IMR-90 (cell line): ENCODE measurements around the gene KCNQ1. TPM values are rescaled to one million over a fixed set of nuclear protein-coding genes. Genes with fewer than 3 reads are reported as not detected.
"Not testable (repeated sequence)": the region's sequence is repeated elsewhere in the genome, so short reads cannot be mapped to it uniquely, and the experiment has no call there.

ENCODE experiments used
- ATAC-seq: fragments of 200-7000 bp; cut with Tn5 transposase; 2 replicates; pipeline ENCODE4 v1.9.1; 2020; ENCODE audit warnings: low read depth, mild to moderate bottlenecking, moderate library complexity
- BruUV-seq: library from RNA; stranded (reverse); fragments of 400-500 nt; replicated peaks from 2 replicates; lab custom pipeline; 2021; lab: Mats Ljungman, UMichigan
- CTCF ChIA-PET: fragments of 300-600 bp; formaldehyde crosslinking; extraction: SDS; loops from one replicate; lab custom pipeline; 2021; ENCODE audit warnings: antibody characterized with exemption; lab: Yijun Ruan, JAX
- POLR2A ChIA-PET: fragments of 300-600 bp; sonication (Branson Sonifier 250); formaldehyde crosslinking; loops from one replicate; lab custom pipeline; 2022; ENCODE audit warnings: antibody characterized with exemption; ENCODE audit not compliant: unreplicated experiment; lab: Charles Lee
- DNase-seq: peaks from one replicate; pipeline ENCODE4 v3.0.0; 2013
- H2AFZ ChIP-seq: replicated peaks from 2 replicates; pipeline ENCODE3; 2013; ENCODE audit warnings: low read length, mild to moderate bottlenecking; ENCODE audit not compliant: poor library complexity
- H2AK5ac ChIP-seq: 2 replicates; pipeline ENCODE4 v1.6.1; 2013; ENCODE audit warnings: low read depth, low read length, inconsistent platforms
- H2AK9ac ChIP-seq: replicated peaks from 2 replicates; pipeline ENCODE3; 2013; ENCODE audit warnings: mild to moderate bottlenecking, low read depth, low read length, moderate library complexity; ENCODE audit not compliant: poor library complexity
- H2BK120ac ChIP-seq: 2 replicates; pipeline ENCODE4 v1.6.1; 2013; ENCODE audit warnings: low read depth, low read length, inconsistent platforms
- H2BK15ac ChIP-seq: 3 replicates; pipeline ENCODE4 v1.6.1; 2013; ENCODE audit warnings: low read depth, low read length, inconsistent platforms
- H2BK20ac ChIP-seq: 2 replicates; pipeline ENCODE4 v1.6.1; 2013; ENCODE audit warnings: low read depth, mild to moderate bottlenecking, inconsistent platforms, low read length, moderate library complexity
- H2BK5ac ChIP-seq: 2 replicates; pipeline ENCODE4 v1.6.1; 2013; ENCODE audit warnings: mild to moderate bottlenecking, low read depth, low read length, inconsistent platforms; ENCODE audit not compliant: poor library complexity, severe bottlenecking
- H3K14ac ChIP-seq: replicated peaks from 2 replicates; pipeline ENCODE4 v1.6.1; 2013; ENCODE audit warnings: low read depth, low read length, inconsistent platforms
- H3K18ac ChIP-seq: 2 replicates; pipeline ENCODE4 v1.6.1; 2013; ENCODE audit warnings: low read depth, low read length, control low read depth
- H3K23ac ChIP-seq: 2 replicates; pipeline ENCODE4 v1.6.1; 2013; ENCODE audit warnings: low read depth, low read length, inconsistent platforms
- H3K27ac ChIP-seq: 2 replicates; pipeline ENCODE4 v1.5.1; 2013; ENCODE audit warnings: mild to moderate bottlenecking, control low read depth, low read length; ENCODE audit not compliant: insufficient read depth
- H3K27me3 ChIP-seq: 2 replicates; pipeline ENCODE4 v1.6.1; 2013; ENCODE audit warnings: low read length; ENCODE audit not compliant: control insufficient read depth, insufficient read depth
- H3K36me3 ChIP-seq: 2 replicates; pipeline ENCODE4 v1.6.1; 2013; ENCODE audit warnings: low read length, mixed read lengths; ENCODE audit not compliant: control insufficient read depth, insufficient read depth
- H3K4ac ChIP-seq: 2 replicates; pipeline ENCODE4 v1.6.1; 2013; ENCODE audit warnings: low read depth, low read length, inconsistent platforms
- H3K4me1 ChIP-seq: 2 replicates; pipeline ENCODE4 v1.6.1; 2013; ENCODE audit warnings: low read length, mixed read lengths; ENCODE audit not compliant: control insufficient read depth, insufficient read depth
- H3K4me2 ChIP-seq: 2 replicates; pipeline ENCODE4 v1.6.1; 2013; ENCODE audit warnings: low read depth, mild to moderate bottlenecking, control low read depth, low read length, moderate library complexity
- H3K4me3 ChIP-seq: 2 replicates; pipeline ENCODE4 v1.5.1; 2013; ENCODE audit warnings: low read depth, mild to moderate bottlenecking, control low read depth, low read length, moderate library complexity; ENCODE audit not compliant: insufficient read depth
- H3K56ac ChIP-seq: 2 replicates; pipeline ENCODE4 v1.6.1; 2013; ENCODE audit warnings: low read length, inconsistent platforms; ENCODE audit not compliant: insufficient read depth; ENCODE audit errors: extremely low read depth
- H3K79me1 ChIP-seq, 2 experiments: 2 replicates each; pipeline ENCODE4 v1.6.1; 2013; ENCODE audit warnings: low read length in 2 of 2, inconsistent platforms in 1 of 2, low read depth in 1 of 2
- H3K9ac ChIP-seq: 2 replicates; pipeline ENCODE4 v1.6.1; 2013; ENCODE audit warnings: low read depth, low read length, control low read depth
- H3K9me1 ChIP-seq: 2 replicates; pipeline ENCODE4 v1.6.1; 2013; ENCODE audit warnings: low read length, inconsistent platforms; ENCODE audit not compliant: insufficient read depth
- H3K9me3 ChIP-seq: 2 replicates; pipeline ENCODE4 v1.6.1; 2013; ENCODE audit warnings: low read length; ENCODE audit not compliant: control insufficient read depth, insufficient read depth
- H4K20me1 ChIP-seq: 2 replicates; pipeline ENCODE4 v1.6.1; 2013; ENCODE audit warnings: low read length, inconsistent platforms; ENCODE audit not compliant: insufficient read depth
- H4K5ac ChIP-seq: 2 replicates; pipeline ENCODE4 v1.6.1; 2013; ENCODE audit warnings: mild to moderate bottlenecking, low read depth, low read length, control low read depth
- H4K8ac ChIP-seq, 2 experiments: 2 replicates each; pipeline ENCODE4 v1.6.1; 2013; ENCODE audit warnings: low read depth in 2 of 2, low read length in 2 of 2, control low read depth in 1 of 2, inconsistent platforms in 1 of 2
- H4K91ac ChIP-seq: 2 replicates; pipeline ENCODE4 v1.6.1; 2013; ENCODE audit warnings: low read depth, low read length, inconsistent platforms; ENCODE audit not compliant: insufficient read depth
- WGBS, 2 experiments: methylation state at CpG; one replicate each; pipeline versions ENCODE4 v1.1.5 to v1.1.7; 2013; ENCODE audit warnings: missing lambda C conversion rate in 2 of 2; ENCODE audit not compliant: insufficient read length in 1 of 2; ENCODE audit errors: extremely low coverage in 2 of 2; 5-methylcytosine and 5-hydroxymethylcytosine counted together
- dilution Hi-C: fragments of 300-500 bp; cut with HindIII; formaldehyde crosslinking; loops from one replicate; pipeline ENCODE4 v1.14.3; 2018; ENCODE audit warnings: low sequenced_read_pairs; ENCODE audit not compliant: unreplicated experiment
- in situ Hi-C: fragments of 300-500 bp; cut with MboI; formaldehyde crosslinking; loops from 3 replicates; pipeline ENCODE4 v1.14.3; 2019; ENCODE audit warnings: low sequenced_read_pairs, inconsistent platforms, mixed read lengths
- intact Hi-C: fragments of 100-400 bp; cut with micrococcal nuclease; formaldehyde crosslinking; loops from 2 replicates; pipeline ENCODE4 v1.10.0; 2022
- polyA plus RNA-seq, 3 experiments: library from polyadenylated mRNA; depleted of rRNA; stranded (reverse); fragments of >200 nt; gene quantifications; 2 replicates each; pipeline ENCODE4 v1.2.3, GENCODE V29; 2012; ENCODE audit warnings: low replicate concordance in 1 of 3
- total RNA-seq: library from RNA; depleted of rRNA; stranded (reverse); fragments of >200 nt; gene quantifications from 2 replicates; pipeline ENCODE4 v1.2.3, GENCODE V29; 2012

The KCNQ1 gene
- total and polyA plus RNA-seq, 2 of the 4 experiments (the other 2 are of a cell fraction), result 0.07 TPM; not detected in 1

DNA sequence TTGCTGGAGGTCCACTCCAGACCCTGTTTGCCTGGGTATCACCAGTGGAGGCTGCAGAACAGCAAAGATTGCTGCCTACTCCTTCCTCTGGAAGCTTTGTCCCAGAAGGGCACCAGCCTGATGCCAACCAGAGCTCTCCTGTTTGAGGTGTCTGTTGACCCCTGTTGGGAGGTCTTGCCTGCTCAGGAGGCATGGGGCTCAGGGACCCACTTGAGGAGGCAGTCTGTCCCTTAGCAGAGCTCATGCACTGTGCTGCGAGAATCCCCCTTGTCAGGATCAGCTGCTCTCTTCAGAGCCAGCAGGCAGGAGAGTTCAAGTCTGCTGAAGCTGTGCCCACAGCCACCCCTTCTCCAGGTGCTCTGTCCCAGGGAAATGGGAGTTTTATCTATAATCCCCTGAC is 53.1 kb downstream of the KCNQ1 start:
- H3K56ac ChIP-seq, in situ Hi-C loops, H3K9me3 ChIP-seq, H2AFZ ChIP-seq, H3K79me1 ChIP-seq, POLR2A ChIA-PET, H3K14ac ChIP-seq, H2AK5ac ChIP-seq, H3K4ac ChIP-seq, BruUV-seq, H3K4me2 ChIP-seq, intact Hi-C loops, H4K20me1 ChIP-seq, H4K91ac ChIP-seq, H2BK5ac ChIP-seq, H2AK9ac ChIP-seq, H3K4me3 ChIP-seq, dilution Hi-C loops, H3K4me1 ChIP-seq, H4K5ac ChIP-seq, H2BK120ac ChIP-seq, H3K23ac ChIP-seq, H3K27me3 ChIP-seq, CTCF ChIA-PET, H4K8ac ChIP-seq, ATAC-seq, H2BK15ac ChIP-seq, H3K9me1 ChIP-seq, H2BK20ac ChIP-seq, H3K9ac ChIP-seq, DNase-seq, H3K18ac ChIP-seq, H3K27ac ChIP-seq, H3K36me3 ChIP-seq: not testable (repeated sequence)
- WGBS, 2 experiments, result 38% methylated on average over 1 of the region's 1 CpG; no CpG with 5 or more reads in 1 of the 2 experiments
